GM10847 (cell line): Measurements from ENCODE around the gene MAN1A2.

Experiments used
- POLR2A ChIP-seq: IDR thresholded peaks from 2 replicates; pipeline ENCODE4 v1.6.1; 2011; ENCODE audit not compliant: insufficient read length; ENCODE audit errors: extremely low read depth

The MAN1A2 gene

GRCh38 chr1:117559985-117560384 lies 192.7 kb downstream of the MAN1A2 start:
- TF ChIP-seq POLR2A: no peak

GRCh38 chr1:117561071-117561470 lies 193.8 kb downstream of the MAN1A2 start:
- TF ChIP-seq POLR2A: no peak

GRCh38 chr1:117561551-117561950 lies 194.3 kb downstream of the MAN1A2 start:
- no peak for TF ChIP-seq POLR2A

- TF ChIP-seq POLR2A: no peak
These were observed 195.6 kb downstream of the MAN1A2 start for GRCh38 chr1:117562581-117563491.

- TF ChIP-seq POLR2A: no peak
These were observed 196.2 kb downstream of the MAN1A2 start for GRCh38 chr1:117563492-117563875.

GRCh38 chr1:117564227-117565075 lies 197.2 kb downstream of the MAN1A2 start:
- no peak for TF ChIP-seq POLR2A

GRCh38 chr1:117565076-117565556 lies 197.9 kb downstream of the MAN1A2 start:
- TF ChIP-seq POLR2A: no peak

GRCh38 chr1:117565745-117566455 lies 198.7 kb downstream of the MAN1A2 start:
- no peak for TF ChIP-seq POLR2A

- no peak for TF ChIP-seq POLR2A
These were observed 199.3 kb downstream of the MAN1A2 start for GRCh38 chr1:117566556-117566955.

- no peak for TF ChIP-seq POLR2A
These were observed 200.2 kb downstream of the MAN1A2 start for GRCh38 chr1:117567435-117567834.

GRCh38 chr1:117567976-117568375 lies 200.7 kb downstream of the MAN1A2 start:
- TF ChIP-seq POLR2A: no peak

- TF ChIP-seq POLR2A: no peak
These were observed 201.8 kb downstream of the MAN1A2 start for GRCh38 chr1:117568999-117569398.

GRCh38 chr1:117569856-117570255 lies 202.6 kb downstream of the MAN1A2 start:
- no peak for TF ChIP-seq POLR2A

GRCh38 chr1:117570988-117571409 lies 203.8 kb downstream of the MAN1A2 start:
- no peak for TF ChIP-seq POLR2A

GRCh38 chr1:117571496-117571895 lies 204.2 kb downstream of the MAN1A2 start:
- no peak for TF ChIP-seq POLR2A
